GM23338 (cell line): Measurements from ENCODE around the gene NQO1. TPM values are rescaled to one million over a fixed set of nuclear protein-coding genes. Genes with fewer than 3 reads are reported as not detected.

Experiments used
- ATAC-seq: fragments of 200-7000 bp; cut with Tn5 transposase; 3 replicates; pipeline ENCODE4 v1.9.1; 2020
- DNase-seq: peaks from one replicate; pipeline ENCODE4 v3.0.0-alpha.2; 2015; ENCODE audit warnings: low spot score
- H2AFZ ChIP-seq: fragments of 200-600 bp; sonication (generic); 2 replicates; pipeline ENCODE4 v1.8.0; 2016; ENCODE audit warnings: antibody characterized with exemption, mild to moderate bottlenecking, moderate library complexity
- H3F3A ChIP-seq: fragments of 200-600 bp; sonication (generic); replicated peaks from 2 replicates; pipeline ENCODE4 v1.8.0; 2017; ENCODE audit warnings: antibody characterized with exemption, mixed run types, low read depth
- H3K27ac ChIP-seq: fragments of 200-600 bp; sonication (generic); 2 replicates; pipeline ENCODE4 v1.6.1; 2016; ENCODE audit warnings: low read depth
- H3K27me3 ChIP-seq: fragments of 200-600 bp; sonication (generic); 2 replicates; pipeline ENCODE4 v1.8.0; 2016; ENCODE audit warnings: mild to moderate bottlenecking, mixed run types, moderate library complexity; ENCODE audit not compliant: insufficient read depth
- H3K36me3 ChIP-seq: fragments of 200-600 bp; sonication (generic); 2 replicates; pipeline ENCODE4 v1.8.0; 2016; ENCODE audit warnings: mild to moderate bottlenecking; ENCODE audit not compliant: insufficient read depth
- H3K4me1 ChIP-seq: fragments of 200-600 bp; sonication (generic); 2 replicates; pipeline ENCODE4 v1.8.0; 2016; ENCODE audit warnings: mild to moderate bottlenecking, moderate library complexity; ENCODE audit not compliant: insufficient read depth
- H3K4me2 ChIP-seq: fragments of 200-600 bp; sonication (generic); 2 replicates; pipeline ENCODE4 v1.7.1; 2017; ENCODE audit warnings: mixed run types
- H3K4me3 ChIP-seq: fragments of 200-600 bp; sonication (generic); 2 replicates; pipeline ENCODE4 v1.6.1; 2016; ENCODE audit warnings: mixed run types
- H3K79me2 ChIP-seq: fragments of 200-600 bp; sonication (generic); replicated peaks from 2 replicates; pipeline ENCODE4 v1.8.0; 2017; ENCODE audit warnings: mild to moderate bottlenecking; ENCODE audit not compliant: insufficient read depth
- H3K9me2 ChIP-seq: fragments of 200-600 bp; sonication (generic); 2 replicates; pipeline ENCODE4 v1.8.0; 2017; ENCODE audit not compliant: insufficient read depth
- H4K20me1 ChIP-seq: fragments of 200-600 bp; sonication (generic); replicated peaks from 2 replicates; pipeline ENCODE4 v1.8.0; 2017; ENCODE audit warnings: mild to moderate bottlenecking; ENCODE audit not compliant: insufficient read depth
- H3K27ac Mint-ChIP-seq: 2 replicates; pipeline ENCODE4 v1.8.0; 2020; ENCODE audit warnings: inconsistent platforms, mild to moderate bottlenecking, moderate library complexity, mixed read lengths
- H3K27me3 Mint-ChIP-seq: 3 replicates; pipeline ENCODE4 v1.8.0; 2022; ENCODE audit warnings: low read depth, mild to moderate bottlenecking, moderate library complexity, mixed read lengths, inconsistent platforms; ENCODE audit not compliant: insufficient read depth, poor library complexity
- H3K36me3 Mint-ChIP-seq: 3 replicates; pipeline ENCODE4 v1.8.0; 2021; ENCODE audit warnings: low read depth, mild to moderate bottlenecking, inconsistent platforms, moderate library complexity, mixed read lengths
- H3K4me1 Mint-ChIP-seq: 3 replicates; pipeline ENCODE4 v1.8.0; 2020; ENCODE audit warnings: mild to moderate bottlenecking, inconsistent platforms, mixed read lengths
- H3K4me3 Mint-ChIP-seq: 3 replicates; pipeline ENCODE4 v1.8.0; 2021; ENCODE audit warnings: moderate library complexity, mild to moderate bottlenecking, inconsistent platforms, mixed read lengths
- H3K9me3 Mint-ChIP-seq: 3 replicates; pipeline ENCODE4 v1.8.0; 2020; ENCODE audit warnings: moderate library complexity, mild to moderate bottlenecking, inconsistent platforms, mixed read lengths
- CREB1 ChIP-seq: fragments of 250-450 bp; sonication (Bioruptor Pico); IDR thresholded peaks from 2 replicates; pipeline ENCODE4 v1.5.0; 2020; ENCODE audit warnings: low read depth, mild to moderate bottlenecking, moderate library complexity
- EZH2 ChIP-seq: fragments of 200-600 bp; sonication (generic); IDR thresholded peaks from one replicate; pipeline ENCODE4 v1.8.0; 2017; ENCODE audit warnings: antibody characterized with exemption, mild to moderate bottlenecking, low read depth; ENCODE audit not compliant: unreplicated experiment
- EZH2phosphoT487 ChIP-seq: fragments of 200-600 bp; sonication (generic); IDR thresholded peaks from one replicate; pipeline ENCODE4 v1.8.1; 2018; ENCODE audit warnings: antibody characterized with exemption; ENCODE audit not compliant: unreplicated experiment
- JUNB ChIP-seq: IDR thresholded peaks from one replicate; pipeline ENCODE4 v1.6.1; 2016; ENCODE audit warnings: antibody characterized with exemption; ENCODE audit not compliant: unreplicated experiment
- NANOG ChIP-seq: IDR thresholded peaks from 2 replicates; pipeline ENCODE4 v1.6.1; 2016; ENCODE audit warnings: antibody characterized with exemption, borderline replicate concordance
- POLR2AphosphoS5 ChIP-seq: IDR thresholded peaks from 2 replicates; pipeline ENCODE4 v1.6.1; 2016; ENCODE audit warnings: antibody characterized with exemption, low read depth
- STAT1 ChIP-seq: IDR thresholded peaks from one replicate; pipeline ENCODE4 v1.6.1; 2016; ENCODE audit warnings: antibody characterized with exemption; ENCODE audit not compliant: unreplicated experiment
- ZNF114 ChIP-seq: fragments of 250-450 bp; sonication (Bioruptor Pico); IDR thresholded peaks from 2 replicates; pipeline ENCODE4 v1.5.0; 2020; ENCODE audit warnings: mild to moderate bottlenecking, moderate library complexity
- ZNF331 ChIP-seq: fragments of 250-450 bp; sonication (Bioruptor Pico); IDR thresholded peaks from 2 replicates; pipeline ENCODE4 v1.5.0; 2020; ENCODE audit warnings: low read depth, mild to moderate bottlenecking, moderate library complexity
- polyA plus RNA-seq: library from polyadenylated mRNA; unstranded; fragments of >200 nt; fragmentation: Nextera tagmentation; extraction: Ambion mirVana; gene quantifications from 2 replicates; pipeline ENCODE4 v1.2.1, GENCODE V29; 2016
- total RNA-seq: library from RNA; depleted of rRNA; stranded (reverse); fragments of >200 nt; shearing (Covaris generic); gene quantifications from 2 replicates; pipeline ENCODE4 v1.2.3, GENCODE V29; 2014
- TF ChIP-seq, protein P1 (sequence below): IDR thresholded peaks from 2 replicates; pipeline ENCODE4 v1.6.1; 2016; ENCODE audit warnings: antibody characterized with exemption
- TF ChIP-seq, protein P2 (sequence below): IDR thresholded peaks from one replicate; pipeline ENCODE4 v1.6.1; 2018; ENCODE audit warnings: antibody characterized with exemption; ENCODE audit not compliant: unreplicated experiment
- TF ChIP-seq, protein P3 (sequence below), 2 experiments: fragments of 200-600 bp in 1 of 2; sonication (generic) in 1 of 2; conservative IDR thresholded peaks; 2 replicates each; pipeline versions ENCODE4 v1.5.1 to v1.6.1; 2016 to 2017; ENCODE audit warnings: antibody characterized with exemption in 2 of 2, low read depth in 2 of 2, mild to moderate bottlenecking in 2 of 2, moderate library complexity in 1 of 2
- TF ChIP-seq, protein P4 (sequence below): fragments of 250-450 bp; sonication (Bioruptor Pico); IDR thresholded peaks from 2 replicates; pipeline ENCODE4 v1.5.0; 2020; ENCODE audit warnings: mild to moderate bottlenecking, moderate library complexity

NQO1 gene
- total and polyA plus RNA-seq, 2 experiments from 2014 or later = 80.9 to 86.3 TPM

GRCh38 chr16:69672315-69672997, 53.9 kb downstream of the NQO1 start:
- TF ChIP-seq CREB1 (CRISPR knock-in tag) = no peak
- TF ChIP-seq, protein P1, sequence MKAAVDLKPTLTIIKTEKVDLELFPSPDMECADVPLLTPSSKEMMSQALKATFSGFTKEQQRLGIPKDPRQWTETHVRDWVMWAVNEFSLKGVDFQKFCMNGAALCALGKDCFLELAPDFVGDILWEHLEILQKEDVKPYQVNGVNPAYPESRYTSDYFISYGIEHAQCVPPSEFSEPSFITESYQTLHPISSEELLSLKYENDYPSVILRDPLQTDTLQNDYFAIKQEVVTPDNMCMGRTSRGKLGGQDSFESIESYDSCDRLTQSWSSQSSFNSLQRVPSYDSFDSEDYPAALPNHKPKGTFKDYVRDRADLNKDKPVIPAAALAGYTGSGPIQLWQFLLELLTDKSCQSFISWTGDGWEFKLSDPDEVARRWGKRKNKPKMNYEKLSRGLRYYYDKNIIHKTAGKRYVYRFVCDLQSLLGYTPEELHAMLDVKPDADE = no peak
- no peak for TF ChIP-seq POLR2AphosphoS5
- no peak for TF ChIP-seq ZNF114 (CRISPR knock-in tag)
- no peak for TF ChIP-seq EZH2
- TF ChIP-seq ZNF331 (CRISPR knock-in tag) = no peak
- TF ChIP-seq EZH2phosphoT487 = no peak
- TF ChIP-seq, protein P2, sequence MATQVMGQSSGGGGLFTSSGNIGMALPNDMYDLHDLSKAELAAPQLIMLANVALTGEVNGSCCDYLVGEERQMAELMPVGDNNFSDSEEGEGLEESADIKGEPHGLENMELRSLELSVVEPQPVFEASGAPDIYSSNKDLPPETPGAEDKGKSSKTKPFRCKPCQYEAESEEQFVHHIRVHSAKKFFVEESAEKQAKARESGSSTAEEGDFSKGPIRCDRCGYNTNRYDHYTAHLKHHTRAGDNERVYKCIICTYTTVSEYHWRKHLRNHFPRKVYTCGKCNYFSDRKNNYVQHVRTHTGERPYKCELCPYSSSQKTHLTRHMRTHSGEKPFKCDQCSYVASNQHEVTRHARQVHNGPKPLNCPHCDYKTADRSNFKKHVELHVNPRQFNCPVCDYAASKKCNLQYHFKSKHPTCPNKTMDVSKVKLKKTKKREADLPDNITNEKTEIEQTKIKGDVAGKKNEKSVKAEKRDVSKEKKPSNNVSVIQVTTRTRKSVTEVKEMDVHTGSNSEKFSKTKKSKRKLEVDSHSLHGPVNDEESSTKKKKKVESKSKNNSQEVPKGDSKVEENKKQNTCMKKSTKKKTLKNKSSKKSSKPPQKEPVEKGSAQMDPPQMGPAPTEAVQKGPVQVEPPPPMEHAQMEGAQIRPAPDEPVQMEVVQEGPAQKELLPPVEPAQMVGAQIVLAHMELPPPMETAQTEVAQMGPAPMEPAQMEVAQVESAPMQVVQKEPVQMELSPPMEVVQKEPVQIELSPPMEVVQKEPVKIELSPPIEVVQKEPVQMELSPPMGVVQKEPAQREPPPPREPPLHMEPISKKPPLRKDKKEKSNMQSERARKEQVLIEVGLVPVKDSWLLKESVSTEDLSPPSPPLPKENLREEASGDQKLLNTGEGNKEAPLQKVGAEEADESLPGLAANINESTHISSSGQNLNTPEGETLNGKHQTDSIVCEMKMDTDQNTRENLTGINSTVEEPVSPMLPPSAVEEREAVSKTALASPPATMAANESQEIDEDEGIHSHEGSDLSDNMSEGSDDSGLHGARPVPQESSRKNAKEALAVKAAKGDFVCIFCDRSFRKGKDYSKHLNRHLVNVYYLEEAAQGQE = no peak
- TF ChIP-seq, protein P3, sequence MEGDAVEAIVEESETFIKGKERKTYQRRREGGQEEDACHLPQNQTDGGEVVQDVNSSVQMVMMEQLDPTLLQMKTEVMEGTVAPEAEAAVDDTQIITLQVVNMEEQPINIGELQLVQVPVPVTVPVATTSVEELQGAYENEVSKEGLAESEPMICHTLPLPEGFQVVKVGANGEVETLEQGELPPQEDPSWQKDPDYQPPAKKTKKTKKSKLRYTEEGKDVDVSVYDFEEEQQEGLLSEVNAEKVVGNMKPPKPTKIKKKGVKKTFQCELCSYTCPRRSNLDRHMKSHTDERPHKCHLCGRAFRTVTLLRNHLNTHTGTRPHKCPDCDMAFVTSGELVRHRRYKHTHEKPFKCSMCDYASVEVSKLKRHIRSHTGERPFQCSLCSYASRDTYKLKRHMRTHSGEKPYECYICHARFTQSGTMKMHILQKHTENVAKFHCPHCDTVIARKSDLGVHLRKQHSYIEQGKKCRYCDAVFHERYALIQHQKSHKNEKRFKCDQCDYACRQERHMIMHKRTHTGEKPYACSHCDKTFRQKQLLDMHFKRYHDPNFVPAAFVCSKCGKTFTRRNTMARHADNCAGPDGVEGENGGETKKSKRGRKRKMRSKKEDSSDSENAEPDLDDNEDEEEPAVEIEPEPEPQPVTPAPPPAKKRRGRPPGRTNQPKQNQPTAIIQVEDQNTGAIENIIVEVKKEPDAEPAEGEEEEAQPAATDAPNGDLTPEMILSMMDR (conservative IDR thresholded peaks at IDR 0.05; ENCODE audit: low read depth in 2 of 2) = no peak
- TF ChIP-seq STAT1 = no peak
- TF ChIP-seq, protein P4, sequence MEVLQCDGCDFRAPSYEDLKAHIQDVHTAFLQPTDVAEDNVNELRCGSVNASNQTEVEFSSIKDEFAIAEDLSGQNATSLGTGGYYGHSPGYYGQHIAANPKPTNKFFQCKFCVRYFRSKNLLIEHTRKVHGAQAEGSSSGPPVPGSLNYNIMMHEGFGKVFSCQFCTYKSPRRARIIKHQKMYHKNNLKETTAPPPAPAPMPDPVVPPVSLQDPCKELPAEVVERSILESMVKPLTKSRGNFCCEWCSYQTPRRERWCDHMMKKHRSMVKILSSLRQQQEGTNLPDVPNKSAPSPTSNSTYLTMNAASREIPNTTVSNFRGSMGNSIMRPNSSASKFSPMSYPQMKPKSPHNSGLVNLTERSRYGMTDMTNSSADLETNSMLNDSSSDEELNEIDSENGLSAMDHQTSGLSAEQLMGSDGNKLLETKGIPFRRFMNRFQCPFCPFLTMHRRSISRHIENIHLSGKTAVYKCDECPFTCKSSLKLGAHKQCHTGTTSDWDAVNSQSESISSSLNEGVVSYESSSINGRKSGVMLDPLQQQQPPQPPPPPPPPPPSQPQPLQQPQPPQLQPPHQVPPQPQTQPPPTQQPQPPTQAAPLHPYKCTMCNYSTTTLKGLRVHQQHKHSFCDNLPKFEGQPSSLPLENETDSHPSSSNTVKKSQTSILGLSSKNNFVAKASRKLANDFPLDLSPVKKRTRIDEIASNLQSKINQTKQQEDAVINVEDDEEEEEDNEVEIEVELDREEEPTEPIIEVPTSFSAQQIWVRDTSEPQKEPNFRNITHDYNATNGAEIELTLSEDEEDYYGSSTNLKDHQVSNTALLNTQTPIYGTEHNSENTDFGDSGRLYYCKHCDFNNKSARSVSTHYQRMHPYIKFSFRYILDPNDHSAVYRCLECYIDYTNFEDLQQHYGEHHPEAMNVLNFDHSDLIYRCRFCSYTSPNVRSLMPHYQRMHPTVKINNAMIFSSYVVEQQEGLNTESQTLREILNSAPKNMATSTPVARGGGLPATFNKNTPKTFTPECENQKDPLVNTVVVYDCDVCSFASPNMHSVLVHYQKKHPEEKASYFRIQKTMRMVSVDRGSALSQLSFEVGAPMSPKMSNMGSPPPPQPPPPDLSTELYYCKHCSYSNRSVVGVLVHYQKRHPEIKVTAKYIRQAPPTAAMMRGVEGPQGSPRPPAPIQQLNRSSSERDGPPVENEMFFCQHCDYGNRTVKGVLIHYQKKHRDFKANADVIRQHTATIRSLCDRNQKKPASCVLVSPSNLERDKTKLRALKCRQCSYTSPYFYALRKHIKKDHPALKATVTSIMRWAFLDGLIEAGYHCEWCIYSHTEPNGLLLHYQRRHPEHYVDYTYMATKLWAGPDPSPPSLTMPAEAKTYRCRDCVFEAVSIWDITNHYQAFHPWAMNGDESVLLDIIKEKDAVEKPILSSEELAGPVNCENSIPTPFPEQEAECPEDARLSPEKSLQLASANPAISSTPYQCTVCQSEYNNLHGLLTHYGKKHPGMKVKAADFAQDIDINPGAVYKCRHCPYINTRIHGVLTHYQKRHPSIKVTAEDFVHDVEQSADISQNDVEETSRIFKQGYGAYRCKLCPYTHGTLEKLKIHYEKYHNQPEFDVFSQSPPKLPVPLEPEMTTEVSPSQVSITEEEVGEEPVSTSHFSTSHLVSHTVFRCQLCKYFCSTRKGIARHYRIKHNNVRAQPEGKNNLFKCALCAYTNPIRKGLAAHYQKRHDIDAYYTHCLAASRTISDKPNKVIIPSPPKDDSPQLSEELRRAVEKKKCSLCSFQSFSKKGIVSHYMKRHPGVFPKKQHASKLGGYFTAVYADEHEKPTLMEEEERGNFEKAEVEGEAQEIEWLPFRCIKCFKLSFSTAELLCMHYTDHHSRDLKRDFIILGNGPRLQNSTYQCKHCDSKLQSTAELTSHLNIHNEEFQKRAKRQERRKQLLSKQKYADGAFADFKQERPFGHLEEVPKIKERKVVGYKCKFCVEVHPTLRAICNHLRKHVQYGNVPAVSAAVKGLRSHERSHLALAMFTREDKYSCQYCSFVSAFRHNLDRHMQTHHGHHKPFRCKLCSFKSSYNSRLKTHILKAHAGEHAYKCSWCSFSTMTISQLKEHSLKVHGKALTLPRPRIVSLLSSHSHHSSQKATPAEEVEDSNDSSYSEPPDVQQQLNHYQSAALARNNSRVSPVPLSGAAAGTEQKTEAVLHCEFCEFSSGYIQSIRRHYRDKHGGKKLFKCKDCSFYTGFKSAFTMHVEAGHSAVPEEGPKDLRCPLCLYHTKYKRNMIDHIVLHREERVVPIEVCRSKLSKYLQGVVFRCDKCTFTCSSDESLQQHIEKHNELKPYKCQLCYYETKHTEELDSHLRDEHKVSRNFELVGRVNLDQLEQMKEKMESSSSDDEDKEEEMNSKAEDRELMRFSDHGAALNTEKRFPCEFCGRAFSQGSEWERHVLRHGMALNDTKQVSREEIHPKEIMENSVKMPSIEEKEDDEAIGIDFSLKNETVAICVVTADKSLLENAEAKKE (CRISPR knock-in tag) = no peak
- TF ChIP-seq JUNB = no peak
- TF ChIP-seq NANOG = no peak
- H3K79me2 ChIP-seq = no peaks in the 10 kb centered on the region
- no peaks in the 10 kb centered on the region for H3K4me1 Mint-ChIP-seq
- no peaks in the 10 kb centered on the region; the same call in 1 of the 2 replicates for H4K20me1 ChIP-seq
- no peaks in the 10 kb centered on the region for H3K27me3 ChIP-seq
- H3K9me3 Mint-ChIP-seq = no peaks in the 10 kb centered on the region
- ATAC-seq = no peak
- H2AFZ ChIP-seq = no peak overlapping the region
- peaks cover 9% of the 10 kb centered on the region for H3K36me3 ChIP-seq
- no peak overlapping the region for H3K4me3 Mint-ChIP-seq
- no peak overlapping the region for H3K27ac ChIP-seq
- H3K4me2 ChIP-seq = no peak overlapping the region
- H3K27ac Mint-ChIP-seq = no peak overlapping the region
- H3K4me3 ChIP-seq = no peak overlapping the region
- no peaks in the 10 kb centered on the region for H3K4me1 ChIP-seq
- H3K36me3 Mint-ChIP-seq = peaks cover 10% of the 10 kb centered on the region
- no peaks in the 10 kb centered on the region for H3K27me3 Mint-ChIP-seq
- no peak for DNase-seq
- H3K9me2 ChIP-seq = no peaks in the 10 kb centered on the region
- H3F3A ChIP-seq = no peaks in the 10 kb centered on the region
